Bladder microvascular endothelial cell (primary cell): ENCODE results near the gene CCDC178. TPM values are rescaled to one million over a fixed set of nuclear protein-coding genes. Genes with fewer than 3 reads are reported as not detected.

ENCODE experiments used
- total RNA-seq: library from RNA; depleted of rRNA; stranded (reverse); fragments of >200 nt; gene quantifications from 2 replicates; pipeline ENCODE4 v1.2.3, GENCODE V29; 2014

CCDC178 gene
- total RNA-seq: 1.4 and 3.9 TPM in 2 replicates

DNA sequence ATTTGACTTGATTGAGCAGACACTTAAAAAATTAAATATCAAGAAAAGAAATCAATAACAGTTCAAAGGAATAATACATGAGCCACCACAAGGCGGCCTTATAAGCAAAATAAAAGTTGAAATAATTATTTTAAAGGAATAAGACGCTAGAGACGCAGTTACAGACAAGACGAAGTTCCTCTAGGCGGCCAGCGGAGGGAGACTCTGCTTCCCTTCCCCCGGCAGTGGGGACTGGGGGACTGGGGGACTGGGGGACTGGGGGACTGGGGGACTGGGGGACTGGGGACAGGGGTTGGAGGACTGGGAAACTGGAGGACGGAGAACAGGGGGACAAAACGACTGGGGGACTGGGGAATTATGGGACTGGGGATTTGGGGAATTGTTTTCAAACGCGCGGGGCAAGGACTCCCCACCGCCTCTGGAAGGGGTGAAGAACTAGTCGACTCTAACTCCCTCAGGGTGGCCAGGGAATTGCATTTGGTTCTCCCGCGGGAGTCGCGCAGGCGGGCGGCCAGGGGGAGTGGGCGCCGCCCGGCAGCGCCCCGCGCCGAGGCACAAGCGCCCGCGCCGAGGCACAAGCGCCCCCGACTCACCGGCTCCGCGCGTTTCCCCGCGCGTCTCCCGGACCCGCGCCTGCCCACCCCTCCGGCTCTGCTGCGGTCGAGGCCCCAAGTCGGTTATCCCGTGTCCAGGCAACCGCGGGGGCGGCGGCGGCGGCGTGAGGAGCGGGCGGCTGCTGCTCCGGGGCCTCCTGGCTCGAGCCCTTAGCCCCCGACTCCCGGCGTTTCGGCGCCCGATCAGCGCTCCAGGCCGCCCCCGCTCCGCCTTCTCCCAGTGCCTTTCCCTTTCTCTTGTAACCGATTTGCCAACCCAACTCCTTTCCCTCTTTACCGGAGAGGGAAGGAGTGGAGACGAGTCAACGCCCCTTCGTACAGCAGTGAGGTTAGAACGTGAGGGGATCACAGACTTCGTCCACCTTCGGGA is at the start of gene CCDC178:
Gene CCDC178 (minus strand): TSS at position 662 of the 984 bp plus-strand sequence. CDS start 28,633 bp downstream, outside the sequence.

Other genes with a start within 250 kb of the CCDC178 start
- gene ASXL3, start 137.5 kb upstream of the CCDC178 start, total RNA-seq: under 0.01 and 0.13 TPM in 2 replicates